Measurements from ENCODE around the gene GRIPAP1.
"Not testable (repeated sequence)": the region's sequence is repeated elsewhere in the genome, so short reads cannot be mapped to it uniquely, and the experiment has no call there.

GRIPAP1 gene

DNA sequence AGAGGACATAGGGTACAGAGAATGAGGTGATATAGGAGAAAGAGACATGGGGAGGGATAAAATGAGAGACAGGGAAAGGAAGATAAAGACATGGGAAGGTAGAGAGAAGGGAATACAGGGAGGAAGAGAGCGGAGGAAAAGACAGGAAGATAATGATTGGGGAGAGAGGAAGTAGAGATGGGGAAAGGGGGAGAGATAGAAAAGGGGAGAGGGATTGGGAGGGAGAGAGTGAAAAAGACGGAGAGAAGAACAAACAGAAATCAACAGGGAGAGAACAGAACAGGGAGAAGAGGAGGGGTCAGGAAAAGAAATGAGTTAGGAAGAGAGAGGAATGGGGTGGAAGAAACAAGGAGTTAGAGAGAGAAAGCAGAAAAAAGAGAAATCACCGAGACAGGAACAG lies 4.6 kb downstream of the GRIPAP1 start:
- DNase-seq (ENCODE audit: low read depth), result no peak

DNA sequence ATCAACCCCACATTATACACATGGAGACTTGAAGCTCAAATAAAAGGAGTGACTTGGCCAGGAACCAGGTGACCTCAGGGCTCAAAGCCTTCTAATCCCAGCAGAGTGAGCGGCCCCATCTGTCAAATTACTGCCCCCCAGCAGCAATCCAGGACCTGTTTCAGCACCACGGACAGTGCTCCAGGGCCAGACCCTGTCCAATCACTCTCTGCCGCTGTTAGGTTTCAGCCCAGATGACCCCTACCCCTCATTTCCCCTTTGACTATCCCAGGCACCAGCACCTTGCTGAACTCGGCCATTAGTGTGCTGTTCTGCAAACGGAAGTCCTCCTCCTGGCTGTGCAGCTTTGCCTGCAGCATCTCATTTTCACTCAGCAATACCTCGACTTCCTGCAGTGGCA lies 5.1 kb downstream of the GRIPAP1 start:
- no peak for DNase-seq (ENCODE audit: low read depth)

DNA sequence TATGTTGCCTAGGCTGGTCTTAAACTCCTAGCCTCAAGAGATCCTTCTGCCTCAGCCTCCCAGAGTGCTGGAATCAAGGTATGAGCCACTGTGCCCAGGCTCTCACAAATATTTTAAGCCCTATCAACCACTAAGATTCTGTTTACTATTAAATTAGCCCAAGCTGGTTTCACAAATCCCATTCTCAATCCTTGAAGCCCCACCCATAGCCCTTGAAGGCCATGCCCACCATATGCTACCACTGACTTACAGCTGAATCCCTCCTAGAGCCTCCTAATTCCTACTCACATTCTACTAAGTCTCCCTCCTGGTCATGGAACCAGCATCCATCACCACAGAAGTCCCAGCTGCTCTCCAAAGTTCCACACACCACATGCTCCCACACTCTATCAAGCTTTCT lies 9.7 kb downstream of the GRIPAP1 start:
- DNase-seq (ENCODE audit: low read depth), result no peak

DNA sequence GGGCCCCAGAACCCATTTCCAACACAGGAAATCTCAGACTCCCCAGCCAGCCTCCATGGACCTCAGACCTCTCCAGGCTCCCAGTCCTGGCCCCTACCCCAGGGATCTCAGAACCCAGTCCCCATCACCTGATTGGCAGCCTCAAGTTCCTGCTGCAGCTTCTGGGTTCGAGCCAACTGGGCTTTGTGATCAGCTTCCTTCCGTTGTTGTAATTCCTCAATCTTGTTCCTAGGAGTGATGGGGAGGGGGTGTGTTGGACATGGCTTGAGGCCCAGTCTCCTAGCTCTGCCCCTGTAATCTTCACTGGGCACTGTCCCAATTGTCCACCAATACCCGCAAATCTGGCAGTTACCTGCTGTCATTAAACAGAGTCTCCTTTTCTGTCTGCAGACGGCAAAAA lies 12.6 kb downstream of the GRIPAP1 start:
- DNase-seq (ENCODE audit: low read depth), result no peak

DNA sequence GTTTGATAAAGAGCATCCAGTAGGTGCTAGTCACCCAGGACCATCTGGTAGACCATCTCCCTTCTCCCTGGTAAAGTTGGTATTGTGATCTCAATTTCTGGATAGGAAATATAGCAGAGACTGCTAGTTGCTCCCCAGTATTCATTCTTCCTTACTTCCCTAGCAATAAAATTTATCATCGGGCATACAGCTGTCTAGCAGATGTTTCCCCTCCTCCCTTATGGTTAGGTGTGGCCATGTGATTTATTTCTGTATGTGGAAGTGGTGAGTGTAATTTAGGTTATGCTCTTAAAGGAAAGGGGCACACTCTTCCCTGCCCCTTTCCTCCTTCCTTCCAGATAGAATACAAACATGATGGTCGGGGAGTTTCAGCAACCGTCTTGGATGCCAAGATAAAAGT lies 18.2 kb downstream of the GRIPAP1 start:
- no peak for DNase-seq (ENCODE audit: low read depth)

DNA sequence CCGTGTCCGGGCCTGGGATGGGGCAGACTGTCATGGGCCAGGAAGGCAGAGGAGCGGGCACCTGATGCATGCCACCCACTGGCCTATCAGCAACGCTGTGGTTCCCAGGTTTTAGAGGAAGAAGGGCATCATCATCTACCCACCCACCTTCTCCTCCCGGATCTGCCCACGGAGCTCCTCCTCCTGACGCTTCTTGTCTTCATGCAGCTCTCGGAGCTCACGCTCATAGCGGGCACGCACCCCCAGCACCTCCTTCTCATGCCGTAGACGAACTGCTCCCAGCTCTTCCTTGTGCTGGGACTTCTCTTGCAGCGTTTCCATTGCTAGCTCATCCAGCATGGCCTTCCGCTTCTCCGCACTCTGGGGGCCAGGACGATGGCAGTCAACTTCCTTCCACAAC lies 19.0 kb downstream of the GRIPAP1 start:
- no peak for DNase-seq (ENCODE audit: low read depth)

DNA sequence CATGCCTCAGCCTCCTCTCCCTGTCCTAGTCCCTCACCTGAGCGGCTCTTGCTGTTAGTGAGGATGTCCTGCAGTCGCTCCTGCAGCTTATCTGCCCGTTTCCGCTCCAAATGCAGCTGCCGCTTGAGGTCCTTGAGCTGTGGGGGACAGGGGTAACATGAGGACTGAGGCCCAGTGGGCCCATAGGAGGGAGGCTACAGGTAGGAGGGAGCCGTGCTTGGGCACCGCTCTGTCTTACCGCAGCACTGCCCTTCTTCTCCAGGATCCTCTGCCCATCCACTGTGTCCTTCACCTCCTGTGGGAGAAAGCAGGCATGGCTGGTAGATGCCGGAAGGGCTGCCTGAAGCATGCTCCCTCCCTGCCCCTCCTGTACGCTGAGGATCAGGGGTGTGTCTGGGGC lies 20.9 kb downstream of the GRIPAP1 start:
- DNase-seq (ENCODE audit: low read depth), result no peak

DNA sequence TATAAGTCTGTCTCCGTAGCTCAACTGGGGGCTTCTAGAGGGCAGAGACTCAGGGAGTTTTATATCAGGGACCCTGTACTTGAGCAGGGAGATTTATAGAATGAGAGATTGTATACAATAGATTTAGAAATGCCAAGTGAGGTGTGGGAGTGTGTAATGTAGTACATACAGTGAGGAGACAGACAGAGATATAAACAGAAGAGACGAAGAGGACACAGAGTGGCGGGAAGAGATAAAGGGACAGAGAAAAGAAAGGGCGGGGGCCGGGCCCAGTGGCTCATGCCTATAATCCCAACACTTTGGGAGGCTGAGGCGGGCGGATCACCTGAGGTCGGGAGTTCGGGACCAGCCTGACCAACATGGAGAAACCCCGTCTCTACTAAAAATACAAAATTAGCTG lies 21.7 kb downstream of the GRIPAP1 start:
- not testable (repeated sequence) for DNase-seq (ENCODE audit: low read depth)

DNA sequence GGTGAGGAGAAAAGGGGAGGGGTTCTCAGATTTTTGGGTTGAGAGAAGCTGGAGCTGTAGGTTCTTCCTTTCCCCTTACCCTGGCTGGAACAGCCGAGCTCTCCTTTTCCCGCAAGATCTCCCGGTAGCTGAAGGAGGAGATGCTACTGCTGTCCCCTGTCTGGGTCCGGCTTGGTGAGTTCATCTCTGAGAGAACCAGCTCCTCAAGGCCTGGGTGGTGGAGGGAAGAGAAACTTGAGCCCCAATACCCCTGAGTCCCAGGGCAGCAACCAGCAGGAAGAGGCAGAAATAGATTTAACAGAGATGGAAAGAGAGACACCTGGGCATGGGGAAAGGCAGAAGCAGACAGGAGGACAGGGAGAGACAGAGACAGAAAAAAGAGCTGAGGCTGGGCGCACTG lies 23.8 kb downstream of the GRIPAP1 start:
- no peak for DNase-seq (ENCODE audit: low read depth)

DNA sequence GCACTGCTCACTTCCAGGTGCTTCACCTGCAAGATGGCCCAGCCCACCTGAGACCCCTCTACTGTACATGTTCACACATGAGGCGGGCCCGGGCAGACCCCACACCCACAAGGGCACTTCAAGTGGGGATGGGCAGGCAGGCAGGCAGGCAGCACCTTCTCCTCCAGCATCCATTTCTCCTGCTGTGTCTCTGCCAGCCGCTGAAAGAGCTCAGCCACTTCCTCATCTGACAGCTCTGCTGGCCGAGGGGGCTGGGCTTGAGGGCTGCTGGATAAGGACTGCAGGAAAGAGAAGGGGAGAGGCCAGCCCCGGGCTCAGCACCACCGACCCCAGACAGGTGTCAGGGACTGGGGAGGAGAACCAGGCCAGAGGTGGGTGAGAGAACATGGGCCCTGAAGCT lies 26.0 kb downstream of the GRIPAP1 start:
- DNase-seq (ENCODE audit: low read depth), result no peak

DNA sequence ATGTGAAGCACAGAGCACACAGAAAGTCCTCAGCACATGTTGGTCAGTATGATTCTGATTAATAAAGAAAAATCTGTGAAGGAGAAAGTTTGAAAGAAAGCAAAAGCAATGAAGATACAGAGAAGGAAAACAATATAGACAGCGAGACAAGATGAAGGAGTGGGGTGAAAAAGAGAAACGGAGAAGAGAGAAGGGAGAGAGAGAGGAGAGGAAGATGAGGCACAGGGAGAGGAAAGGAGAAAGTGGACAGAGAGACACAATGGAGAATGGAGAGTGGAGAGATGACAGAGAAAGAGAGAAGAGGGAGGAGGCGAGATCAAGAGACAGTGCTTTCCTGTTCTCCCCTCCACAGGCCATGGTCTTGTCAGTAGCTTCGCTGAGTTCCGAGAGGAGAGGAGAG lies 26.5 kb downstream of the GRIPAP1 start:
- no peak for DNase-seq (ENCODE audit: low read depth)

DNA sequence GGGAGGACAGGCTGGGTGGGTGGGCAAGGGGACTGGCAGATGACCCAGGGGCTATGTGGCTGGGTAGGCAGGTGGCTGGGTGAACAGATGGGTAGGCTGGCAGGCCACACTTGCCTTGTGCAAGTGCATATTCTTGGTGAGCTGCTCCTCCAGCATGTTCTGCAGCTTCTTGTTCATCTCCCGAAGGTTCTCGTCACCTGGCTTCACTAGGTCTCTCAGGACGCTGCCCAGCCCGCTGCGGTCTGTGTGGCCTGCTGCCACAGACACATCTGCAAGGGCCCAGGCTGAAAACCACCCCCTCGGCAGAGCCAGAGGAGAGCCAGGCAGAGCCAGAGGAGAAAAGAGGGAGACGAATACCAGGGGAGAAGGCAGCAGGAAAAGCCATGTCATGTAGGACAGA lies 27.0 kb downstream of the GRIPAP1 start:
- DNase-seq (ENCODE audit: low read depth), result no peak

DNA sequence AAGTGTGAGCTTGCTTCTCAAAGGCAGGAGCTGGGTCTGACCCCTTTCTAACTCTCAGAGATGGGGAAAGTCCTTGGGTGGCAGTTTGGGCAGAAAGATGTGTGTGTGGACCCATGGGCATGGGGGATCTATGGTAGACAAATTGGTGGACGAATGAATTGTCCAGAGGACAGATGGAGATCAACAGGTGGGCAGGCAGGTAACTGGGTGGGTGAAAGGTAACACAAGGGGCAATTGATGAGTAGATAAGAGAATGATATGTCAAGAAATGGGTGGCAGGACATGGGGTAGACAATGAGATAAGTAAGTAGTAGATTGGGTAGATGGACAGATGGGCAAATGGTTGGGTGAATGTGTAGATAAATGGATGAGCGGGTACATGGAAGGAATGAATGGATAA lies 27.5 kb downstream of the GRIPAP1 start:
- DNase-seq (ENCODE audit: low read depth), result no peak

DNA sequence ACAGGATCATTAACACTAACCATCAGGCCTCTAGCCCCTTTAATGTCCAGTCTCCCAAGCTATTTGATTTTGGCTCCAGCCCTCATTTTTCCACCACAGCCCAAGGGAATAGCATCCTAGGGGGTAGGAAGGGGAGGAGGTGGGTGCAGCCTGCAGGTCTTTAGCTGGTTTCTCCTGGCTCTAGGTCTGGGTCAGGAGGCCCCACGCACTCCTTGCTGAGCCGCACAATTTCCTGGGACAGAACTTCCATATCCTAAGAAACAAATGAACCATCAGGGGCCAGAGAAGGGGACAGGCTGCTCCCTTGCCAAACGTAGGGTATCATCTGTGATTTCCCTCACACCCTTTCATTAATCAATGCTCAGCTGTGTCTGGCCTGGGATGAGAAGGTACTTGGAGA lies 28.0 kb downstream of the GRIPAP1 start:
- no peak for DNase-seq (ENCODE audit: low read depth)

DNA sequence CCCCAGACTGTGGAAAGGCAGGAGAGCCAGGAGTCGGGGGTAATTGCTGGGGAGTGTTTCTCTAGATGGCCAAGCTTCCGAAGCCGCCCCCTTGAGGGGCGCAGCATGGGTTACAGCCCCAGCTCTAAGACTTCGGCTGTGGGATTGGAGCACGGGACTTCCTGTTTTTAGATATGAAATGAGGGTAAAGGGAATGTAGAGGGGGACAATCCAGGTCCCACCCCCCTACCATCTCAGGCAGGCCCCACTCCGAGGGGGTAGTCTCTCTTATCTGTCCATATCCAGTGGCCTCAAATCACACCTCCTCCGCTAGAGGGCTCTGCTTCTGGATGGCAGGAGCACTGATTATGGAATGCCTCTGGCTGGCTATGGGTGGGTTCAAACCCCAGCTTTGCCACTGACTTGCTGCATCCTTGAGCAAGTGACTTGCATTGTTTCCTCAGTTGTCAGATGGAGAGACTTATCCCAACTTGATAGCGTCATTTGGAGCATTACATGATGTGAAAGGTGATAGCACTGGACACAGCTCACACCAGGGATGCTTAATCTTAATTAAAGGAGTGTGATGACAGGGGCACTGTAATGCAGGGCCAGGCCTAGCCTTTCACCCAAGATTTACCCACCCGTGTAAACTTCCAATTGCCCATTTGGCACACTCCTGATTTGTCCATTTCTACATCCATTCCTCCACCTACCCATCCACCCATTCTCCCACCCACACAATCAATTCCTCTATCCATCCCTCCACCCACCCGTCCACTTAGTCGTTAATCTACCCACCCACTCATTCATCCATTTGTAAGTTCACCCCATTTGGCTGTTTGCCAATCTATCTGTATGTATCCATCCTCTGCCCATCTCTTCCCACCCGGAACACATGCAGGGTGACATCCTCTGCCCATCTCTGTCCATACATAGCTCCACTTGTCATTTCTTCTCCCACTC lies 29.6 kb downstream of the GRIPAP1 start:
- peak; percentile 46 for DNase-seq (ENCODE audit: low read depth)

DNA sequence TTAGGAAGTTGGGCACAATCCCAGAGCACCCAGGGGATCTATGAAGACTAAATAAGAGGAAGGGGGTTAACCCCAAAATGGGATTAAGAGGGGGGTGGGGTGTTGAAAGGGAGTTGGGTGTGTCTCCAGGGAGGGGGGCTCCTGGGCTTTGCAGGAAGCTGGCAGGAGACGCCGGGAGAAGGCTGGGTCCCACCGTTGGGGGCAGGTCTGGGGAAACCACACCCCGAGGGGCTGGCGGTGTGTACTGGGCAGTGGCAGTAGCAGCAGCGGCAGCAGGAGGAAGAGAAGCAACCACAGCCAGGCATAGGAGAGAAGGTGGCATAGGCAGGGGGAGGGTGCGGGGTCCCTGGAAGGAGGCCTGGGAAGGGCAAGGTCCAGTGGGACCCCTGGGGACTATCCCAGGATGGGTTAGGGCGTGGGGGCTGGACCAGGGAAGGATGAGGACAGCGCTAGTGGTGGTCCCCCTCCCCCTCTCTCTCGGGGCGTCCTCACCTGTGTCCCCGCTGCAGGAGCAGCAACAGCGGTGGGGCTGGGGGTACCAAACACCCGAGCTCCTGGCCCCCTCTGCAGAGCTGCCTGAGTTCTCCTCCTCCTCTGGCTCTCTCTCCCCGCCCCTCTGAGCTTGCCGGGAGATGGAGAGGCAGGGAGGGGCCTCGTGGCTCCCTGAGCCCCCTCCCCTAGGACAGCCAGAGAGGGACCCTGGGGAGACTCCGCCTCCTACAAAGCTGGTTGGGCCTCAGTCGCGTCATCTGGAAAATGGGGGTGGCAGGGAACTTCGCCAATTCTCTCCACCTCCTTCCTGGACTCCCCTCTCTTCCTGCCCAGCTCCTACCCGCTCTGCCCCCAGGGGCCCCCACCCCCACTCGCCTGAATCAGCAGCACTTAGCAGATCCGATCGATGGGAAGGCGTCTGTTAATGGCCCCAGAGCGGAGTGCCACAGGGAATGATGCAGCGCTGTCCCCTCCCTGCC lies 30.5 kb downstream of the GRIPAP1 start, which contains the start of gene KCND1:
KCND1 (minus strand) TSS at position 596 of the 971 bp plus-strand sequence. CDS start 1,573 bp downstream, outside the sequence.
- peak; percentile 38 for DNase-seq (ENCODE audit: low read depth)

DNA sequence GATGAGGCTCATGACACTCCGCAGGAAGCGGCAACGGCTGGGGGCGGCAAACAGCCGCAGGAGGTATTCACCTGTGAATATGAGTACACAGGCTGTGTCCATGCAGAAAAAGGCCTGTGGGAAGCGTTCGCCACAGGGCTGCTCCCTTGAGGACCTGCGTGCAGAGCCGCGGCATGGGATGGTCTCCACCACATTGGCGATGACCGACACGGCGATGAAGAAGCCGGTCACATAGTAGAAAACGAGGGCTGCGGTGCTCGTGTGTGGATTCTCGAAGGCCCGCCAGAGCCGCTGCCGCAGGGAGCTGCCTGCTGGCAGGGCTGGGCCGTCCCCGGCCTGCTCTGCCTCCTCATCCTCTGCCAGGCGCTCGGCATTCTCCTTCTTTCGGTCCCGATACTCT lies 32.6 kb downstream of the GRIPAP1 start:
- no peak for DNase-seq (ENCODE audit: low read depth)

DNA sequence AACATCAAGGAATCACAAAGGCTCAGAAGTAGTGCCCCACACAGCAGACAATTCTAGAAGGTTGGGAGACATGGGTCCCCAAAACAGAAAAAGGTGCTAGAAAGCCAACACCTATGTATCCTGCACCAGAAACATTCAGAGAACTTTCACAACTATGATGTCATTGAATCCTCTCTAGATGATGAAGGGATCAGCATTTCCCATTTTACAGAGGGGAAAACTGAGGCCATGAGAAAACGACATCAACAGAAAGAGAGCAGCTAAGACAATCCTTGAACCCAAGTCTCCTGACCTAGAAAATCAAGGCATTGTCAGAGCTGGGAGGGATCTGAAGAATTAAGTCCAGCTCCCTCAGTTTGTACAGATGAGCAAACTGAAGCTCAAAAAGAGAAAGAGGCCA lies 33.7 kb downstream of the GRIPAP1 start:
- DNase-seq (ENCODE audit: low read depth), result no peak

DNA sequence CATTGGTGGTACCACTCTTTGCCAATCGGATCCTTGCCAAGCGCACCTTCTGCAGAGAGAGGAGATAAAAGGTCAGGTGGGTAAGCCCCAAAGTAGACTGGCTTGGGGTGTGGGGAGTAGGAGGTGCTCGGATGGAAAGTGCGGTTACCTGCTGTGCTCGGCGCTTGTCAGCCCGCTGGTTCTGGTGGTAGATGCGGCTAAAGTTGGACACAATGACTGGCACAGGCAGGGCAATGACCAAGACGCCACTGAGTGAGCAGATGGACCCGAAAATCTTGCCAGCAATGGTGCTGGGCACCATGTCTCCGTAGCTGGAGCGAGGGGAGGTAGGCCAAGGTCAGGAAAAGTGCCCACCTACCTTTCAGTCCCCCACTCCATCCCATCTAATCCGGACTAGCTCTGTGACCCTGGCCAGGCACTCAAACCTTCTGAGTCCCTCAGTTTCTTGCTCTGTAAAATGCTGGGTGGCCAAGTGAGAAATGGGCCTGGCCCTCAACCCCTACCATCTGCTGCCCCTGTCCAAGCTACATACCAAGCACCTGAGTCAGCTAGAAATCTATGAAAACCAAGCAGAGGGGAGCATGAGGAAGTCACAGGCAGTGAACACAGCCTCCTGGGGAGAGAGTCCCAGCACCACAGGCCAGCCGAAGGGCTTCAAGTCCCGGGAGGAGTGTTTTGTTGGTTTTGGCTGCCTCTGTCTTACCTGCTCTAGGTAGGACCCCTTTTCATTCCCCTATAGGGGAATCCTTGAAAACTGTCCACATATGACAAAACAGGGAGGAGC lies 35.1 kb downstream of the GRIPAP1 start:
- peak; percentile 47 for DNase-seq (ENCODE audit: low read depth)

DNA sequence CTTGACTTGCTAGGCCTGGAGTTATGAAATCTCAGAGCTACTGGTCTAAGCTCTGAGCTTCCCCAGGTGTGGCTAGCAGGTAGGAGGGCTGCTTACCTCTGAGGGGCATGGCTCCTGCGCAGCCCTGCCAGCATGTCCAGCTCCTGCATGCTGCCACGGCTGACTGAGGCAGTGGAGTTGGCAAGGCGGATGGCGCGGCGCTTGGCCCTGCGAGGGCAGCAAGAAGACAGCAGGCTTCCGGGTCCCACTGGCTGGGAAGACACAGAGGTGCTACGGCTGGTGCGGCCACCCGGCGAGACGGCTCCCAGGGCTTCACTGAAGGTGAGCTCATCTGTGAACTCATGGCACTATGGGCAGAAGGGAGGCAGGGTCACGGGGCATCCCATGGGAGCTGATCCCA lies 36.1 kb downstream of the GRIPAP1 start:
- DNase-seq (ENCODE audit: low read depth), result no peak

DNA sequence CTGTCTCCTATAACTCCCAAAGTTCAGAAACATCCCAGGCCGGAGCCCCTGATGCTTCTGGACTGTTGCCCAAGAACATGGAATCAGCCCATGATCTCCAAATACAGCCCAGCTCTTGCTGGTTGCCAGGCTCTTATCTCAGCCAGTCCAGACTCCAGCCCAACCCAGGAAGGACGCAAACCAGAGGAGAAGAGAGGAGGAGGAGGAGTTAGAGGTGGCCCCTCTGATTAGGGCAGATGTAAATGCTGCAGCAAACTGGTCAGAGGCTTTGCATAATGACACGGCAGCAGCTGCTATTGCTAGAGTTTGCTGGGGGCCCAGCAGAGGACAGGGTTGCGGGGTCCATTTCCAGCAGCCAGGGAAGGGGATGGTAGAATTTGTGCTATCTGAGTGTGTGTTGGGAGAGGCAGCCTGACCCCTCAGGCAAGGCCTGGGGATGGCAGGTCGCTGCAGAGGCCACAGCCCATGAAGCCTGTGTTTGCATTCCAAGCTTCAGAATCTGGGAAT lies 40.4 kb downstream of the GRIPAP1 start:
- DNase-seq (ENCODE audit: low read depth), result peak; percentile 17

DNA sequence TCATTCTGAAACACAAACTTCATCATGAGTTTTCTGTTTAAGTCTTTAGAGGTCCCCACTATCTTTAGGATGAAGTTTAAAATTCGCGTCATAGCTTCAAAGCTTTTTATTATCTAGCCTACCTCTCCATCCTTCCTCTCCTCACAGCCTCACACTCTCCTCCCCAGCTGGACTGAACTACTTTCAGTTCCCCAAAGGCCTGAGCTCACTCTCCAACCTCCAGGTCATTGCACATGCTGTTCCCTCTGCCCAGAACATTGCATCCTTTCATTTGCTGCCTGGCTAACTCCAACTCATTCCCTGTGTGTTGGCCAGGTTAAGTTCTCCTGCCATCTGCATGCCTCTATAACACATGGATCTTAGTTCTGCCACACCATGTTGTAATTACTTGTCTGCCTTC lies 41.8 kb downstream of the GRIPAP1 start:
- no peak for DNase-seq (ENCODE audit: low read depth)
